NB4 (cell line): Measurements from ENCODE around the gene DGKE.

ENCODE experiments used
- MYC ChIP-seq: IDR thresholded peaks from 2 replicates; pipeline ENCODE4 v1.6.1; 2011; ENCODE audit warnings: low read depth, low read length
- POLR2A ChIP-seq: IDR thresholded peaks from 2 replicates; pipeline ENCODE4 v1.6.1; 2011; ENCODE audit warnings: mild to moderate bottlenecking; ENCODE audit not compliant: insufficient read length; ENCODE audit errors: extremely low read depth
- TF ChIP-seq, protein P1 (sequence below): IDR thresholded peaks from one replicate; pipeline ENCODE4 v1.5.1; 2012; ENCODE audit warnings: low read depth, low read length
- TF ChIP-seq, protein P2 (sequence below): IDR thresholded peaks from 2 replicates; pipeline ENCODE4 v1.6.1; 2011; ENCODE audit warnings: low read depth, low read length

GRCh38 chr17:56809820-56810179 lies 24.2 kb upstream of the DGKE start:
- TF ChIP-seq, protein P1, sequence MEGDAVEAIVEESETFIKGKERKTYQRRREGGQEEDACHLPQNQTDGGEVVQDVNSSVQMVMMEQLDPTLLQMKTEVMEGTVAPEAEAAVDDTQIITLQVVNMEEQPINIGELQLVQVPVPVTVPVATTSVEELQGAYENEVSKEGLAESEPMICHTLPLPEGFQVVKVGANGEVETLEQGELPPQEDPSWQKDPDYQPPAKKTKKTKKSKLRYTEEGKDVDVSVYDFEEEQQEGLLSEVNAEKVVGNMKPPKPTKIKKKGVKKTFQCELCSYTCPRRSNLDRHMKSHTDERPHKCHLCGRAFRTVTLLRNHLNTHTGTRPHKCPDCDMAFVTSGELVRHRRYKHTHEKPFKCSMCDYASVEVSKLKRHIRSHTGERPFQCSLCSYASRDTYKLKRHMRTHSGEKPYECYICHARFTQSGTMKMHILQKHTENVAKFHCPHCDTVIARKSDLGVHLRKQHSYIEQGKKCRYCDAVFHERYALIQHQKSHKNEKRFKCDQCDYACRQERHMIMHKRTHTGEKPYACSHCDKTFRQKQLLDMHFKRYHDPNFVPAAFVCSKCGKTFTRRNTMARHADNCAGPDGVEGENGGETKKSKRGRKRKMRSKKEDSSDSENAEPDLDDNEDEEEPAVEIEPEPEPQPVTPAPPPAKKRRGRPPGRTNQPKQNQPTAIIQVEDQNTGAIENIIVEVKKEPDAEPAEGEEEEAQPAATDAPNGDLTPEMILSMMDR = no peak
- TF ChIP-seq MYC (no peak), POLR2A (no peak)
- TF ChIP-seq, protein P2, sequence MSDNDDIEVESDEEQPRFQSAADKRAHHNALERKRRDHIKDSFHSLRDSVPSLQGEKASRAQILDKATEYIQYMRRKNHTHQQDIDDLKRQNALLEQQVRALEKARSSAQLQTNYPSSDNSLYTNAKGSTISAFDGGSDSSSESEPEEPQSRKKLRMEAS = no peak
